ENCODE results near the gene SIRPD.

Gene SIRPD

GRCh38 chr20:1491860-1492642, 65.5 kb downstream of the SIRPD start:
- no peak for DNase-seq

- no peak for DNase-seq
These were observed 66.1 kb downstream of the SIRPD start, which contains the start of gene SIRPB2 for GRCh38 chr20:1491281-1491840. TSS of gene SIRPB2 (minus strand) at chr20:1491420. CDS start at chr20:1491359, 61 bp downstream.

- DNase-seq = no peak
These were observed 66.8 kb downstream of the SIRPD start for GRCh38 chr20:1490643-1491195.

GRCh38 chr20:1489764-1490436, 67.6 kb downstream of the SIRPD start:
- no peak for DNase-seq

- no peak for DNase-seq
These were observed 68.2 kb downstream of the SIRPD start for GRCh38 chr20:1489325-1489724.

GRCh38 chr20:1486566-1486965, 70.9 kb downstream of the SIRPD start:
- no peak for DNase-seq

GRCh38 chr20:1484438-1485116, 72.9 kb downstream of the SIRPD start:
- DNase-seq = no peak
